ENCODE results near the gene TBC1D2.

The TBC1D2 gene

GRCh38 chr9:98235126-98235525 is 20.3 kb downstream of the TBC1D2 start:
- Histone ChIP-seq H3K4me1 (ENCODE audit: control insufficient read depth, insufficient read depth, low read length) (no peaks in the 10 kb centered on the region), H3K9me3 (ENCODE audit: control insufficient read depth, insufficient read depth, low read depth, low read length) (no peaks in the 10 kb centered on the region), H3K27ac (ENCODE audit: extremely low read depth, low read depth, low read length) (no peak overlapping the region), H3K4me3 (ENCODE audit: low read depth, low read length) (no peak overlapping the region), H3K36me3 (ENCODE audit: control insufficient read depth in 2 of 2, insufficient read depth in 1 of 2, low read length in 2 of 2) (no peaks in the 10 kb centered on the region)
- CTCF ChIA-PET: interaction anchor here (0.8 to 4.7 kb wide), 9 partner anchors 15 to 541 kb away, joined by 3 to 17 read pairs (median 5); partner anchors contain the start of gene TBC1D2
- POLR2A ChIA-PET: interaction anchor here (1.6 kb wide), 1 partner anchor 20 kb away, joined by 5 read pairs; the partner anchor contains the start of gene TBC1D2
- no peak for TF ChIP-seq ZNF132 (tag by site-specific recombination; IDR thresholded peaks at IDR 0.05; ENCODE audit: borderline replicate concordance)
- no peak for TF ChIP-seq ZNF239 (tag by site-specific recombination; IDR thresholded peaks at IDR 0.05)
- no peak for TF ChIP-seq ZNF174 (tag by site-specific recombination; IDR thresholded peaks at IDR 0.05)
- TF ChIP-seq OSR2 (tag by site-specific recombination; IDR thresholded peaks at IDR 0.05): no peak
- TF ChIP-seq ZNF792 (tag by site-specific recombination; IDR thresholded peaks at IDR 0.05): no peak

GRCh38 chr9:98234245-98234825 is 21.1 kb downstream of the TBC1D2 start:
- no peaks in the 10 kb centered on the region for H3K9me3 ChIP-seq (ENCODE audit: control insufficient read depth, insufficient read depth, low read depth, low read length)
- H3K27ac ChIP-seq (ENCODE audit: extremely low read depth, low read depth, low read length): no peak overlapping the region
- H3K4me1 ChIP-seq (ENCODE audit: control insufficient read depth, insufficient read depth, low read length): no peaks in the 10 kb centered on the region
- TF ChIP-seq ZBTB48 (tag by site-specific recombination; IDR thresholded peaks at IDR 0.05) (no peak), GLIS1 (tag by site-specific recombination; IDR thresholded peaks at IDR 0.05) (no peak), ZNF585B (tag by site-specific recombination; IDR thresholded peaks at IDR 0.05) (no peak), ZNF626 (tag by site-specific recombination; IDR thresholded peaks at IDR 0.05) (no peak), ZNF112 (tag by site-specific recombination; IDR thresholded peaks at IDR 0.05) (no peak), ZFP37 (tag by site-specific recombination; IDR thresholded peaks at IDR 0.05) (no peak), SCRT2 (tag by site-specific recombination; IDR thresholded peaks at IDR 0.05) (no peak), ZBTB8A (tag by site-specific recombination; IDR thresholded peaks at IDR 0.05) (no peak), ZNF24 (tag by site-specific recombination; IDR thresholded peaks at IDR 0.05) (no peak), ZNF560 (tag by site-specific recombination; IDR thresholded peaks at IDR 0.05; ENCODE audit: borderline replicate concordance) (no peak), HOXD13 (CRISPR knock-in tag; IDR thresholded peaks at IDR 0.05; ENCODE audit: borderline replicate concordance) (no peak), MYNN (tag by site-specific recombination; IDR thresholded peaks at IDR 0.05; ENCODE audit: borderline replicate concordance) (no peak), PRDM2 (tag by site-specific recombination; IDR thresholded peaks at IDR 0.05; ENCODE audit: borderline replicate concordance) (no peak), BCL11A (tag by site-specific recombination; IDR thresholded peaks at IDR 0.05; ENCODE audit: low read depth) (no peak), ZNF549 (tag by site-specific recombination; IDR thresholded peaks at IDR 0.05) (no peak), ZNF621 (tag by site-specific recombination; IDR thresholded peaks at IDR 0.05) (no peak), KLF9 (tag by site-specific recombination; IDR thresholded peaks at IDR 0.05; ENCODE audit: low read depth) (no peak), ZNF184 (tag by site-specific recombination; IDR thresholded peaks at IDR 0.05) (no peak), ZNF777 (tag by site-specific recombination; IDR thresholded peaks at IDR 0.05; ENCODE audit: borderline replicate concordance) (no peak), ZNF26 (tag by site-specific recombination; IDR thresholded peaks at IDR 0.05) (no peak)
- no peaks in the 10 kb centered on the region for H3K36me3 ChIP-seq (ENCODE audit: control insufficient read depth in 2 of 2, insufficient read depth in 1 of 2, low read length in 2 of 2)
- CTCF ChIA-PET: interaction anchor here (0.6 to 4.7 kb wide), 10 partner anchors 11 to 606 kb away, joined by 3 to 17 read pairs (median 5); partner anchors contain the start of gene TBC1D2
- POLR2A ChIA-PET: interaction anchor here (1.6 kb wide), 1 partner anchor 21 kb away, joined by 5 read pairs; the partner anchor contains the start of gene TBC1D2
- no peak overlapping the region for H3K4me3 ChIP-seq (ENCODE audit: low read depth, low read length)
